B cell (primary cell): ENCODE results near the gene ARHGAP9. TPM values are rescaled to one million over a fixed set of nuclear protein-coding genes. Genes with fewer than 3 reads are reported as not detected.
"Not testable (repeated sequence)": the region's sequence is repeated elsewhere in the genome, so short reads cannot be mapped to it uniquely, and the experiment has no call there.

ENCODE experiments used
- ATAC-seq: fragments of 200-7000 bp; cut with Tn5 transposase; one replicate; pipeline ENCODE4 v1.10.0; 2021; ENCODE audit warnings: low read depth, mild to moderate bottlenecking, moderate number of reproducible peaks, moderate library complexity
- CTCF ChIA-PET: fragments of 350-600 bp; sonication (Branson Sonifier 250); formaldehyde crosslinking; loops from one replicate; lab custom pipeline; 2021; ENCODE audit warnings: antibody characterized with exemption, inconsistent platforms; lab: Charles Lee
- POLR2A ChIA-PET: fragments of 350-600 bp; sonication (Branson Sonifier 250); formaldehyde crosslinking; loops from one replicate; lab custom pipeline; 2021; ENCODE audit warnings: antibody characterized with exemption; lab: Charles Lee
- DNase-seq: peaks from one replicate; pipeline ENCODE4 v3.0.0; 2013
- H2AFZ ChIP-seq: 2 replicates; pipeline ENCODE4 v1.6.1; 2012; ENCODE audit warnings: mild to moderate bottlenecking, low read depth, low read length; ENCODE audit not compliant: insufficient read depth, poor library complexity, severe bottlenecking
- H3K27ac ChIP-seq, 2 donors: 1 replicate in 1 of 2; 2 replicates in 1 of 2; pipeline ENCODE4 v1.5.1; 2012 to 2013; ENCODE audit warnings: low read length in 2 of 2, mild to moderate bottlenecking in 2 of 2, moderate library complexity in 1 of 2
- H3K27me3 ChIP-seq, 4 experiments: fragments of 200-600 bp in 1 of 4; sonication (generic) in 1 of 4; replicated peaks in 1 of 4; 1 replicate in 2 of 4; 2 replicates in 2 of 4; pipeline versions ENCODE4 v1.6.1 to v1.7.0; 2013 to 2016; ENCODE audit warnings: low read length in 3 of 4, mild to moderate bottlenecking in 2 of 4, mixed read lengths in 1 of 4, moderate library complexity in 1 of 4; ENCODE audit not compliant: insufficient read depth in 4 of 4, control insufficient read depth in 3 of 4; ENCODE audit errors: control extremely low read depth in 1 of 4
- H3K36me3 ChIP-seq, 2 experiments: replicated peaks in 1 of 2; 1 replicate in 1 of 2; 2 replicates in 1 of 2; pipeline versions ENCODE4 v1.6.1 to v1.7.1; 2013; ENCODE audit warnings: low read length in 1 of 2; ENCODE audit not compliant: insufficient read depth in 2 of 2, control insufficient read depth in 1 of 2; ENCODE audit errors: control extremely low read depth in 1 of 2, extremely low read depth in 1 of 2
- H3K4me1 ChIP-seq, 2 donors: fragments of 200-600 bp in 1 of 2; sonication (generic) in 1 of 2; 1 replicate in 1 of 2; 2 replicates in 1 of 2; pipeline versions ENCODE4 v1.5.1 to v1.6.1; 2013 to 2017; ENCODE audit warnings: low read length in 2 of 2; ENCODE audit not compliant: control insufficient read depth in 2 of 2, insufficient read depth in 2 of 2
- H3K4me2 ChIP-seq: replicated peaks from 2 replicates; pipeline ENCODE3; 2012; ENCODE audit warnings: mild to moderate bottlenecking, low read depth, low read length; ENCODE audit not compliant: poor library complexity, severe bottlenecking
- H3K4me3 ChIP-seq, 5 experiments: fragments of 200-600 bp in 1 of 5; sonication (generic) in 1 of 5; 1 replicate in 3 of 5; 2 replicates in 2 of 5; pipeline versions ENCODE4 v1.5.1 to v1.7.0; 2011 to 2016; ENCODE audit warnings: low read length in 4 of 5, mild to moderate bottlenecking in 4 of 5, low read depth in 2 of 5, control low read depth in 1 of 5, moderate library complexity in 1 of 5; ENCODE audit not compliant: insufficient read depth in 1 of 5; ENCODE audit errors: control extremely low read depth in 1 of 5, extremely low read depth in 1 of 5
- H3K79me2 ChIP-seq: fragments of 200-600 bp; sonication (generic); one replicate; pipeline ENCODE4 v1.6.0; 2016; ENCODE audit warnings: low read length; ENCODE audit not compliant: control insufficient read depth, insufficient read depth
- H3K9ac ChIP-seq: fragments of 200-600 bp; sonication (generic); 2 replicates; pipeline ENCODE4 v1.6.1; 2017; ENCODE audit warnings: mild to moderate bottlenecking, low read length, moderate library complexity
- H3K9me3 ChIP-seq, 3 donors: one replicate each; pipeline versions ENCODE4 v1.6.1 to v1.7.1; 2013; ENCODE audit warnings: low read length in 2 of 3; ENCODE audit not compliant: control insufficient read depth in 2 of 3, insufficient read depth in 1 of 3; ENCODE audit errors: control extremely low read depth in 1 of 3
- H4K20me1 ChIP-seq: 2 replicates; pipeline ENCODE4 v1.6.0; 2012; ENCODE audit warnings: mild to moderate bottlenecking, low read length; ENCODE audit not compliant: insufficient read depth, control insufficient read depth, poor library complexity, severe bottlenecking
- H3K27ac Mint-ChIP-seq: one replicate; pipeline ENCODE4 v1.8.0; 2021; ENCODE audit warnings: mixed read lengths
- H3K27me3 Mint-ChIP-seq: one replicate; pipeline ENCODE4 v1.8.0; 2021; ENCODE audit warnings: mixed read lengths
- H3K4me1 Mint-ChIP-seq: one replicate; pipeline ENCODE4 v1.8.0; 2021; ENCODE audit warnings: mixed read lengths
- H3K4me3 Mint-ChIP-seq: one replicate; pipeline ENCODE4 v1.8.0; 2021; ENCODE audit warnings: mixed read lengths
- H3K9me3 Mint-ChIP-seq: one replicate; pipeline ENCODE4 v1.8.0; 2022; ENCODE audit warnings: mixed read lengths; ENCODE audit not compliant: insufficient read depth
- WGBS: methylation state at CpG from one replicate; pipeline ENCODE4 v1.1.5; 2013; ENCODE audit warnings: missing lambda C conversion rate; ENCODE audit not compliant: insufficient coverage; 5-methylcytosine and 5-hydroxymethylcytosine counted together
- intact Hi-C: fragments of 100-400 bp; cut with micrococcal nuclease; formaldehyde crosslinking; loops from one replicate; pipeline ENCODE4 v1.10.0; 2022
- polyA plus RNA-seq: library from polyadenylated mRNA; depleted of rRNA; stranded (reverse); fragments of >200 nt; gene quantifications from 2 replicates; pipeline ENCODE4 v1.2.3, GENCODE V29; 2012
- small RNA-seq: library from RNA; depleted of rRNA; stranded (forward); fragments of <200 nt; gene quantifications from one replicate; pipeline ENCODE3, GENCODE V24; 2012; ENCODE audit warnings: low replicate concordance, low read depth; ENCODE audit not compliant: insufficient read length
- total RNA-seq, 2 donors: library from RNA; stranded (reverse); fragments of 120-200 nt in 1 of 2; gene quantifications; 1 replicate in 1 of 2; 2 replicates in 1 of 2; pipeline versions ENCODE4 v1.2.3 to v1.2.4, GENCODE V29; 2013 to 2022

Gene ARHGAP9
- total and polyA plus RNA-seq, 2 donors (not counting 1 experiment from before 2014, with no cell fraction given): 161 to 390 TPM

GRCh38 chr12:57426948-57427347 lies 52.7 kb downstream of the ARHGAP9 start:
- H3K79me2 ChIP-seq: peaks cover 61% of the 10 kb centered on the region
- H3K9me3 Mint-ChIP-seq, intact Hi-C loops, H3K4me3 ChIP-seq, H3K9me3 ChIP-seq, ATAC-seq, DNase-seq, H3K4me3 Mint-ChIP-seq, H3K27ac ChIP-seq, H3K27me3 Mint-ChIP-seq, H2AFZ ChIP-seq, H3K4me2 ChIP-seq, H3K27ac Mint-ChIP-seq, H3K9ac ChIP-seq, H3K27me3 ChIP-seq: not testable (repeated sequence)
- ChIA-PET POLR2A (interaction anchor here (0.7 kb wide), 1 partner anchor 244 kb away, joined by 3 read pairs; no protein-coding TSS in a partner anchor), CTCF (interaction anchor here (0.5 to 0.9 kb wide), 3 partner anchors 32 to 162 kb away, joined by 3 to 5 read pairs (median 3); no protein-coding TSS in a partner anchor)
- WGBS: 100% methylated on average over 2 of the region's 10 CpGs
- H4K20me1 ChIP-seq: peaks cover 23% of the 10 kb centered on the region
- H3K4me1 Mint-ChIP-seq: peaks cover 43% of the 10 kb centered on the region
- peaks cover 13 to 19% of the 10 kb centered on the region in 2 donors for H3K4me1 ChIP-seq
- peaks cover 3 to 12% of the 10 kb centered on the region in 2 experiments for H3K36me3 ChIP-seq

Small RNAs within 50 kb of the gene (small RNA-seq; reads per million reads assigned to genes)
- not detected for gene MIR616

Other genes with a start within 250 kb of the ARHGAP9 start
- gene STAC3, start 228.7 kb downstream of the ARHGAP9 start, total RNA-seq: 5.3 and 6.2 TPM in 2 replicates
- 4.5 and 4.9 TPM in 2 replicates for gene STAC3, start 228.7 kb downstream of the ARHGAP9 start, polyA plus RNA-seq
- 129 TPM in 2 replicates for gene R3HDM2, start 48.8 kb downstream of the ARHGAP9 start, total RNA-seq
- gene R3HDM2, start 48.8 kb downstream of the ARHGAP9 start, polyA plus RNA-seq: 87.1 and 104 TPM in 2 replicates
- gene INHBC, start 45.1 kb downstream of the ARHGAP9 start, total RNA-seq: 0.17 TPM in 1 of 2 replicates, not detected in the other
- gene INHBC, start 45.1 kb downstream of the ARHGAP9 start, polyA plus RNA-seq: 0.13 and 0.31 TPM in 2 replicates
- not detected in 2 replicates for gene INHBE, start 24.6 kb downstream of the ARHGAP9 start, total RNA-seq
- gene INHBE, start 24.6 kb downstream of the ARHGAP9 start, polyA plus RNA-seq: not detected in 2 replicates
- 3.9 and 4.1 TPM in 2 replicates for gene GLI1, start 20.1 kb downstream of the ARHGAP9 start, total RNA-seq
- gene GLI1, start 20.1 kb downstream of the ARHGAP9 start, polyA plus RNA-seq: 5.4 and 8.0 TPM in 2 replicates
- 183 and 193 TPM in 2 replicates for gene MARS1, start 8.2 kb upstream of the ARHGAP9 start, total RNA-seq
- gene MARS1, start 8.2 kb upstream of the ARHGAP9 start, polyA plus RNA-seq: 158 and 234 TPM in 2 replicates
- 35.6 and 39.5 TPM in 2 replicates for gene DDIT3, start 40.6 kb upstream of the ARHGAP9 start, total RNA-seq
- gene DDIT3, start 40.6 kb upstream of the ARHGAP9 start, polyA plus RNA-seq: 159 and 306 TPM in 2 replicates
- 121 TPM in 2 replicates for gene MBD6, start 43.0 kb upstream of the ARHGAP9 start, total RNA-seq
- gene MBD6, start 43.0 kb upstream of the ARHGAP9 start, polyA plus RNA-seq: 22.8 and 39.4 TPM in 2 replicates
- gene DCTN2, start 67.3 kb upstream of the ARHGAP9 start, total RNA-seq: 94.3 and 97.6 TPM in 2 replicates
- gene DCTN2, start 67.3 kb upstream of the ARHGAP9 start, polyA plus RNA-seq: 59.4 and 74.4 TPM in 2 replicates
- gene KIF5A, start 70.2 kb upstream of the ARHGAP9 start, total RNA-seq: 0.56 and 0.67 TPM in 2 replicates
- 0.09 and 0.14 TPM in 2 replicates for gene KIF5A, start 70.2 kb upstream of the ARHGAP9 start, polyA plus RNA-seq
- gene PIP4K2C, start 111.3 kb upstream of the ARHGAP9 start, total RNA-seq: 20.1 and 24.7 TPM in 2 replicates
- gene PIP4K2C, start 111.3 kb upstream of the ARHGAP9 start, polyA plus RNA-seq: 21.3 and 21.7 TPM in 2 replicates
- gene DTX3, start 125.0 kb upstream of the ARHGAP9 start, total RNA-seq: 3.5 and 4.0 TPM in 2 replicates
- gene DTX3, start 125.0 kb upstream of the ARHGAP9 start, polyA plus RNA-seq: 7.3 and 9.0 TPM in 2 replicates
- 0.15 TPM in 1 of 2 replicates, not detected in the other for gene ARHGEF25, start 131.6 kb upstream of the ARHGAP9 start, total RNA-seq
- gene ARHGEF25, start 131.6 kb upstream of the ARHGAP9 start, polyA plus RNA-seq: 0.12 TPM in 2 replicates
- gene B4GALNT1, start 153.3 kb upstream of the ARHGAP9 start, total RNA-seq: 0.22 TPM in 1 of 2 replicates, not detected in the other
- gene B4GALNT1, start 153.3 kb upstream of the ARHGAP9 start, polyA plus RNA-seq: 0.04 and 0.12 TPM in 2 replicates
- 182 and 200 TPM in 2 replicates for gene OS9, start 214.3 kb upstream of the ARHGAP9 start, total RNA-seq
- gene OS9, start 214.3 kb upstream of the ARHGAP9 start, polyA plus RNA-seq: 234 and 294 TPM in 2 replicates